ENCODE data around the gene RND1. TPM values are rescaled to one million over a fixed set of nuclear protein-coding genes. Genes with fewer than 3 reads are reported as not detected.

The RND1 gene
- total RNA-seq, result 2.3 TPM

DNA sequence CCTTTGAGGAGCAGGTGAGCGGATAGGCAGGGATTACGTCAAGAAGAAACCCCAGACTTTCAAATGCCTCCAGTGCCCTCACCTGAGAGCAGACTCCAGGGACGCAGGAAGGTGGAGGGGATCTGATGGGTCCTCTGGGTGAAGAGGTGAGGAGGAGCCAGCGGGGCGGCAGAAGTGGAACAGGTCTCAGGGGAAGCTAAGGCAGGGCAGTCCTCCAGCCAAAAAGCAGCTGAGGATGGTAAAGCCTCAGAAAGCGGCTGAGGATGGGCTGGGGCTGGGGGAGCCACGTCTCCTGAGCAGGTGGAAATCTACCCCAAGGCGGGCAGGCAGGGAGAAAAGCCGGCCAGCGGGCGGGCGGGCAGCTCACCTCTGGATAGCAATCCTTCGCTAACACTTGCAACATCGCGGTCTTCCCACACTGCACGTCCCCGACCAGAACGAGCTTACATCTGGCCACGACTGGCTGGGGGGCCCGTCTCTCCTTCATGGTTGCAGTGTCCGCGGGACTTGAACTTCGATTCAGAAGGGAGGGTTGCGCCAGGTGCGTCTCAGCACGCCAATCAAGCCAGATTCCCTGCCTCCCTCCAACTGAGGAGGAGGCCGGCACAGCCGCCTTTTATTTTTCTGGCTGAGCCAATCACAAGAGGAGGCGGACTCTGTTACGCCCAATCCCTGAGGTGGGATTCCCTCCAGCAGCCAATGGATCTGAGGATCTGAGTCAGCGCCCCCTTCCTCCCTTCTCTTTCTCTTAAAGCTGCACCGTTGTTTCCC is at the start of gene RND1:
Gene RND1, minus strand, starts transcription at position 590 of the 771 bp plus-strand sequence. Its CDS starts 103 bp downstream, at position 487.

DNA sequence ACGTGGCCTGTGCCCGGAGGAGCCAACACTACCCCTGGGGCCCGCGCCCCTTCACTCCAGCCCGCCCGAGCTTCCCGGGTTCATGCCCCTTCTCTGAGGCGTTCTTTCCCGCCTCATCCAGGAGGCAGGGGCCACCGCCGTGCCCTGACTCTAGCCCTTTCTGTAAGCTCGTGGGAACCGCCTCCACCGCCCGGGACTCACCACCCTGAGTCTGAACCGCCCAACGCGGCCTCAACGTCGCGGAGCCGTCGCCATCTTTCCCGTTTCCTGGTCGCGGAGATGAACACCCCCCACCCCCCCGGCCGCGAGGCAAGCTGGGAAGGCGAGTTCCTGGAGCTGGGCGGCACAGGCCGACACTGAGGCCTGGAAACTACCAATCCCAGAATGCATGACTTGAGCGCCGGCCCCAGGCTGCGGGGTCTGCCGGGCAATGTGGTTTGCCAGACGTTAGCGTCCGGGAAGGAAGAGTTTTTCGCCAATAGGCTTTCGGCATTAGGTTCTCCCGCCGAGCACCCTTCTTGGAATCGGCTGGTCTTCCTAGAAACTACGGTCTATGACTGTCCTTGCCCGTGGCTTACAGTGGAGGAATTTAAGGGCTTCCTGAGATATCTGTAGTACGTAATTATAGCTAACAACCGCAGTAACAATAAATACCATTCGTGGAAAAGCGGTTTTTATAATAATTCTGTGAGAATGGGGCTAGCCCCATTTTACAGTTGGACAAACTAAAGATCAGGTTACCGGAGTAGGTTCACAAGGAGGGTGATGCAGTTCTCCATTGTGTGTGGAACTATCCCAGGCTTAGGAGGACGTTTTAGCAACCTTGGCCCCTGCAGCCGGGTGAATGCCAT is 13.6 kb downstream of the RND1 start, which contains the start of gene DDX23:
Gene DDX23, minus strand, starts transcription at position 281 of the 851 bp plus-strand sequence. CDS start 6,381 bp downstream, outside the sequence.

DNA sequence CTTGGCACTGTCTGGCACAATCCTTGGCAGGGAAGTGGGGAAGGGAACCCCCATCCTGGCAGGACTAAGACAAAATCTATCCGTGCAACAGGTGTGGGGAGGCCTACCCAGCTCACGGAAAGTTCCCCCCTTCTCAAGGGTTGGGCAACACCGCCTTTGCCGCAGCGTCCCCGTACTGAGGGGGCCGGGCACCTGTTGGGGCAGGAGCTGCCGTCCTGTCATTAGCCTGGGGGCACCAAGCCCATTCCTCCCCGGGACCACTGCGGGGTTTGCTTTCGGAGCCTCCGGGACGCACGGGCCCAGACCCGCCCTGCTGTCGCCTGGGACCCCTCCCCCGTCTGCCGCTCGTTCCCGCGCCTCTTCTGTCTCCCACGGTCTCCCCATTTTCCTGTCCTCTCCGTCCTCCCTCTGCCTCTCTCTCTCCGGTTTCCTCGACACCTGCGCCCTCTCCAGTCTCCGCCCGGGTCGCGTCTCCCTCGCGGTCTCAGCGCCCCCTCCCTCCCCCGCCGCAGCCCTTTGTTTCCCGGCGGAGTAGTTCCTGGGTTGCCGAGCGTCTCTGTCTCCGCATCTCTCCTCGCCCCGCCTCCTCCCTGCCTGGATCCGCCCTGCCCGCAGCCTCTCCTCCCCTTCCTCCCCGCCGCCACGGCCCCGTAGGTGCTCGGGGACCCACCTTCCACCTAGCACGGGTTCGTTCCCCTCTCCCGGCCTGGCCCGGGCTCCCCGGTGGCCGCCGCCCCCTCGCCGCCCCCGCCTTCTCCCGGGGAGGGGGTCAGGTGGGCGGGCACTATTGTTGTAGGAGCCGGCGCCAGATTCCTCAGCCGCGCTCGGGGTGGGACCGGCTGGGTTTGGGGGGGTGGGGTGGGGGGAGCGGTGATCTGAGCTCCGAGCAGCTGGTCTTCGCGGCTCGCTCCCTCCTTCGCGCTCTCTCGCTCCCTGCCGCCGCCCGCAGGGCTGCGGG is 47.5 kb downstream of the RND1 start, which contains the start of gene CACNB3:
Gene CACNB3, plus strand, starts transcription at position 624 of the 958 bp plus-strand sequence. CDS start 434 bp downstream, outside the sequence.

Other genes with a start within 250 kb of the RND1 start
- gene KANSL2, start 183.6 kb downstream of the RND1 start, total RNA-seq, result 95.5 TPM
- gene CCNT1, start 149.2 kb downstream of the RND1 start, total RNA-seq, result 43.7 TPM
- gene ADCY6, start 76.8 kb downstream of the RND1 start, total RNA-seq, result 50.1 TPM
- 20.6 TPM for gene CACNB3, start 47.4 kb downstream of the RND1 start, total RNA-seq
- gene DDX23, start 13.7 kb downstream of the RND1 start, total RNA-seq, result 82.1 TPM
- gene FKBP11, start 59.6 kb upstream of the RND1 start, total RNA-seq, result 9.0 TPM
- gene ARF3, start 91.6 kb upstream of the RND1 start, total RNA-seq, result 50.5 TPM
- gene WNT10B, start 105.9 kb upstream of the RND1 start, total RNA-seq, result 2.0 TPM
- not detected for gene WNT1, start 112.5 kb upstream of the RND1 start, total RNA-seq
- 1.0 TPM for gene DDN, start 133.5 kb upstream of the RND1 start, total RNA-seq
- 35.6 TPM for gene PRKAG1, start 152.9 kb upstream of the RND1 start, total RNA-seq
- gene KMT2D, start 194.9 kb upstream of the RND1 start, total RNA-seq, result 81.4 TPM
- gene RHEBL1, start 204.1 kb upstream of the RND1 start, total RNA-seq, result 0.77 TPM
- gene DHH, start 228.9 kb upstream of the RND1 start, total RNA-seq, result 1.4 TPM
- 77.6 TPM for gene LMBR1L, start 245.0 kb upstream of the RND1 start, total RNA-seq